Measurements from ENCODE around the gene ATXN2. TPM values are rescaled to one million over a fixed set of nuclear protein-coding genes. Genes with fewer than 3 reads are reported as not detected.

The ATXN2 gene
- total and polyA plus RNA-seq, 9 of the 15 experiments (the other 6 are each of a cell fraction or from before 2014, with no cell fraction given) = 16.8 to 67.8 (median 29.3) TPM

DNA sequence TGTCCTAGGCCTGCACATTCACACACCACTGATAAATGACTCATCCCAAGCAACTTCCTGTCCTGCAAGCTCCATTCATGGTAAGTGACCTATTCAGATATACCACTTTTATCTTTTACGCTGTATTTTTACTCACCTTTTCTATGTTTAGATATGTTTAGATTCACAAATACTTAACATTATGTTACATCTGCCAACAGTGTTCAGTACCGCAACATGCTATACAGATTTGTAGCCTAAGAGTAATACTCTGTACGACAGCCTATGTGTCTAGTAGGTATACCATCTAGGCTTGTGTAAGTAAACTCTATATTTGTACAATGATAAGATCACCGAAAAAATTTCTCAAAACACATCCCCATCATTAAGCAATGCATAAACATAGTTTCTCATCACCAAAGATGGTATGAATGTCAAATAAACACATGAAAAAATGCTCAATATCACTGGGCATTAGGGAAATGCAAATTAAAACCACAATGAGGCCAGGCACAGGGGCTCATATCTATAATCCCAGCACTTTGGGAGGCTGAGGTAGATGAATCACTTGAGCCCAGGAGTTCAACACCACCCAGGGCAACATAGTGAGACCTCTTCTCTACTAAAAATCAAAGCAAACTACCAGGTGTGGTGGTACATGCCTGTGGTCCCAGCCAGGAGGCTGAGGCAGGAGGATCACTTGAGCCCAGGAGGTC lies 20.7 kb downstream of the ATXN2 start (continued):
- TF ChIP-seq, protein P1, sequence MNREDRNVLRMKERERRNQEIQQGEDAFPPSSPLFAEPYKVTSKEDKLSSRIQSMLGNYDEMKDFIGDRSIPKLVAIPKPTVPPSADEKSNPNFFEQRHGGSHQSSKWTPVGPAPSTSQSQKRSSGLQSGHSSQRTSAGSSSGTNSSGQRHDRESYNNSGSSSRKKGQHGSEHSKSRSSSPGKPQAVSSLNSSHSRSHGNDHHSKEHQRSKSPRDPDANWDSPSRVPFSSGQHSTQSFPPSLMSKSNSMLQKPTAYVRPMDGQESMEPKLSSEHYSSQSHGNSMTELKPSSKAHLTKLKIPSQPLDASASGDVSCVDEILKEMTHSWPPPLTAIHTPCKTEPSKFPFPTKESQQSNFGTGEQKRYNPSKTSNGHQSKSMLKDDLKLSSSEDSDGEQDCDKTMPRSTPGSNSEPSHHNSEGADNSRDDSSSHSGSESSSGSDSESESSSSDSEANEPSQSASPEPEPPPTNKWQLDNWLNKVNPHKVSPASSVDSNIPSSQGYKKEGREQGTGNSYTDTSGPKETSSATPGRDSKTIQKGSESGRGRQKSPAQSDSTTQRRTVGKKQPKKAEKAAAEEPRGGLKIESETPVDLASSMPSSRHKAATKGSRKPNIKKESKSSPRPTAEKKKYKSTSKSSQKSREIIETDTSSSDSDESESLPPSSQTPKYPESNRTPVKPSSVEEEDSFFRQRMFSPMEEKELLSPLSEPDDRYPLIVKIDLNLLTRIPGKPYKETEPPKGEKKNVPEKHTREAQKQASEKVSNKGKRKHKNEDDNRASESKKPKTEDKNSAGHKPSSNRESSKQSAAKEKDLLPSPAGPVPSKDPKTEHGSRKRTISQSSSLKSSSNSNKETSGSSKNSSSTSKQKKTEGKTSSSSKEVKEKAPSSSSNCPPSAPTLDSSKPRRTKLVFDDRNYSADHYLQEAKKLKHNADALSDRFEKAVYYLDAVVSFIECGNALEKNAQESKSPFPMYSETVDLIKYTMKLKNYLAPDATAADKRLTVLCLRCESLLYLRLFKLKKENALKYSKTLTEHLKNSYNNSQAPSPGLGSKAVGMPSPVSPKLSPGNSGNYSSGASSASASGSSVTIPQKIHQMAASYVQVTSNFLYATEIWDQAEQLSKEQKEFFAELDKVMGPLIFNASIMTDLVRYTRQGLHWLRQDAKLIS (CRISPR knock-in tag; IDR thresholded peaks at IDR 0.05) = no peak
- TF ChIP-seq FOXA1 (IDR thresholded peaks at IDR 0.05; ENCODE audit: borderline replicate concordance) = no peak
- TF ChIP-seq, protein P2, sequence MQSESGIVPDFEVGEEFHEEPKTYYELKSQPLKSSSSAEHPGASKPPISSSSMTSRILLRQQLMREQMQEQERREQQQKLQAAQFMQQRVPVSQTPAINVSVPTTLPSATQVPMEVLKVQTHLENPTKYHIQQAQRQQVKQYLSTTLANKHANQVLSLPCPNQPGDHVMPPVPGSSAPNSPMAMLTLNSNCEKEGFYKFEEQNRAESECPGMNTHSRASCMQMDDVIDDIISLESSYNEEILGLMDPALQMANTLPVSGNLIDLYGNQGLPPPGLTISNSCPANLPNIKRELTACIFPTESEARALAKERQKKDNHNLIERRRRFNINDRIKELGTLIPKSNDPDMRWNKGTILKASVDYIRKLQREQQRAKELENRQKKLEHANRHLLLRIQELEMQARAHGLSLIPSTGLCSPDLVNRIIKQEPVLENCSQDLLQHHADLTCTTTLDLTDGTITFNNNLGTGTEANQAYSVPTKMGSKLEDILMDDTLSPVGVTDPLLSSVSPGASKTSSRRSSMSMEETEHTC (IDR thresholded peaks at IDR 0.05) = no peak
- no peak for TF ChIP-seq ZNF217 (CRISPR knock-in tag; IDR thresholded peaks at IDR 0.05)
- TF ChIP-seq PTRF (tag; IDR thresholded peaks at IDR 0.05) = no peak
- TF ChIP-seq, protein P3, sequence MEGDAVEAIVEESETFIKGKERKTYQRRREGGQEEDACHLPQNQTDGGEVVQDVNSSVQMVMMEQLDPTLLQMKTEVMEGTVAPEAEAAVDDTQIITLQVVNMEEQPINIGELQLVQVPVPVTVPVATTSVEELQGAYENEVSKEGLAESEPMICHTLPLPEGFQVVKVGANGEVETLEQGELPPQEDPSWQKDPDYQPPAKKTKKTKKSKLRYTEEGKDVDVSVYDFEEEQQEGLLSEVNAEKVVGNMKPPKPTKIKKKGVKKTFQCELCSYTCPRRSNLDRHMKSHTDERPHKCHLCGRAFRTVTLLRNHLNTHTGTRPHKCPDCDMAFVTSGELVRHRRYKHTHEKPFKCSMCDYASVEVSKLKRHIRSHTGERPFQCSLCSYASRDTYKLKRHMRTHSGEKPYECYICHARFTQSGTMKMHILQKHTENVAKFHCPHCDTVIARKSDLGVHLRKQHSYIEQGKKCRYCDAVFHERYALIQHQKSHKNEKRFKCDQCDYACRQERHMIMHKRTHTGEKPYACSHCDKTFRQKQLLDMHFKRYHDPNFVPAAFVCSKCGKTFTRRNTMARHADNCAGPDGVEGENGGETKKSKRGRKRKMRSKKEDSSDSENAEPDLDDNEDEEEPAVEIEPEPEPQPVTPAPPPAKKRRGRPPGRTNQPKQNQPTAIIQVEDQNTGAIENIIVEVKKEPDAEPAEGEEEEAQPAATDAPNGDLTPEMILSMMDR (IDR thresholded peaks at IDR 0.05 in 2 of 3, conservative IDR thresholded peaks at IDR 0.05 in 1 of 3; ENCODE audit: insufficient read depth in 2 of 3, low read depth in 1 of 3, low read length in 3 of 3) = no peak
- TF ChIP-seq, protein P4, sequence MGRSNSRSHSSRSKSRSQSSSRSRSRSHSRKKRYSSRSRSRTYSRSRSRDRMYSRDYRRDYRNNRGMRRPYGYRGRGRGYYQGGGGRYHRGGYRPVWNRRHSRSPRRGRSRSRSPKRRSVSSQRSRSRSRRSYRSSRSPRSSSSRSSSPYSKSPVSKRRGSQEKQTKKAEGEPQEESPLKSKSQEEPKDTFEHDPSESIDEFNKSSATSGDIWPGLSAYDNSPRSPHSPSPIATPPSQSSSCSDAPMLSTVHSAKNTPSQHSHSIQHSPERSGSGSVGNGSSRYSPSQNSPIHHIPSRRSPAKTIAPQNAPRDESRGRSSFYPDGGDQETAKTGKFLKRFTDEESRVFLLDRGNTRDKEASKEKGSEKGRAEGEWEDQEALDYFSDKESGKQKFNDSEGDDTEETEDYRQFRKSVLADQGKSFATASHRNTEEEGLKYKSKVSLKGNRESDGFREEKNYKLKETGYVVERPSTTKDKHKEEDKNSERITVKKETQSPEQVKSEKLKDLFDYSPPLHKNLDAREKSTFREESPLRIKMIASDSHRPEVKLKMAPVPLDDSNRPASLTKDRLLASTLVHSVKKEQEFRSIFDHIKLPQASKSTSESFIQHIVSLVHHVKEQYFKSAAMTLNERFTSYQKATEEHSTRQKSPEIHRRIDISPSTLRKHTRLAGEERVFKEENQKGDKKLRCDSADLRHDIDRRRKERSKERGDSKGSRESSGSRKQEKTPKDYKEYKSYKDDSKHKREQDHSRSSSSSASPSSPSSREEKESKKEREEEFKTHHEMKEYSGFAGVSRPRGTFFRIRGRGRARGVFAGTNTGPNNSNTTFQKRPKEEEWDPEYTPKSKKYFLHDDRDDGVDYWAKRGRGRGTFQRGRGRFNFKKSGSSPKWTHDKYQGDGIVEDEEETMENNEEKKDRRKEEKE (IDR thresholded peaks at IDR 0.05; ENCODE audit: borderline replicate concordance in 1 of 2, control insufficient read depth in 1 of 2, low read depth in 2 of 2, low read length in 1 of 2) = 0 out of 4 replicates have a peak, but pooled peaks of 1 of the 2 experiments have one; percentile 37
- TF ChIP-seq, protein P5, sequence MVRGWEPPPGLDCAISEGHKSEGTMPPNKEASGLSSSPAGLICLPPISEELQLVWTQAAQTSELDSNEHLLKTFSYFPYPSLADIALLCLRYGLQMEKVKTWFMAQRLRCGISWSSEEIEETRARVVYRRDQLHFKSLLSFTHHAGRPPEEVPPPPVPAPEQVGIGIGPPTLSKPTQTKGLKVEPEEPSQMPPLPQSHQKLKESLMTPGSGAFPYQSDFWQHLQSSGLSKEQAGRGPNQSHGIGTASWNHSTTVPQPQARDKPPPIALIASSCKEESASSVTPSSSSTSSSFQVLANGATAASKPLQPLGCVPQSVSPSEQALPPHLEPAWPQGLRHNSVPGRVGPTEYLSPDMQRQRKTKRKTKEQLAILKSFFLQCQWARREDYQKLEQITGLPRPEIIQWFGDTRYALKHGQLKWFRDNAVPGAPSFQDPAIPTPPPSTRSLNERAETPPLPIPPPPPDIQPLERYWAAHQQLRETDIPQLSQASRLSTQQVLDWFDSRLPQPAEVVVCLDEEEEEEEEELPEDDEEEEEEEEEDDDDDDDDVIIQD (CRISPR knock-in tag; IDR thresholded peaks at IDR 0.05) = no peak
- TF ChIP-seq ETV6 (IDR thresholded peaks at IDR 0.05; ENCODE audit: borderline replicate concordance in 1 of 2, low read depth in 2 of 2, low read length in 1 of 2) = no peak
- no peak for TF ChIP-seq ETV6 (CRISPR knock-in tag; IDR thresholded peaks at IDR 0.05; ENCODE audit: borderline replicate concordance)
- TF ChIP-seq ZNF696 (CRISPR knock-in tag; conservative IDR thresholded peaks at IDR 0.05) = no peak
- TF ChIP-seq STAT5B (CRISPR knock-in tag; IDR thresholded peaks at IDR 0.05) = no peak
- no peak for TF ChIP-seq TFAM (CRISPR knock-in tag; conservative IDR thresholded peaks at IDR 0.05)
- TF ChIP-seq U2AF2 (optimal IDR thresholded peaks at IDR 0.05; ENCODE audit: low read depth, low read length) = no peak

Measured in K562 (cell line).